ENCODE measurements around the gene TENM3.

TENM3 gene

GRCh38 chr4:182320580-182320979, 77.4 kb downstream of the TENM3 start:
- POLR2A ChIA-PET (ENCODE audit: low non-redundant PET) = no interaction called here
- CTCF ChIA-PET = interaction anchor here (0.7 kb wide), 1 partner anchor 134 kb away, joined by 3 read pairs; no protein-coding TSS in a partner anchor
- no peak overlapping the region for H3K27ac ChIP-seq
- no peak for TF ChIP-seq CTCF (conservative IDR thresholded peaks at IDR 0.05; ENCODE audit: low read depth)
- DNase-seq (ENCODE audit: low spot score) = no peak

- TF ChIP-seq CTCF (conservative IDR thresholded peaks at IDR 0.05; ENCODE audit: low read depth) = no peak
- ChIA-PET POLR2A (ENCODE audit: low non-redundant PET) (no interaction called here), CTCF (no interaction called here)
- H3K27ac ChIP-seq = no peak overlapping the region
- DNase-seq (ENCODE audit: low spot score) = no peak
Measured at GRCh38 chr4:182324282-182324681, 81.1 kb downstream of the TENM3 start.

GRCh38 chr4:182325397-182325796, 82.2 kb downstream of the TENM3 start:
- ChIA-PET CTCF (no interaction called here), POLR2A (ENCODE audit: low non-redundant PET) (no interaction called here)
- no peak for TF ChIP-seq CTCF (conservative IDR thresholded peaks at IDR 0.05; ENCODE audit: low read depth)
- no peak for DNase-seq (ENCODE audit: low spot score)
- no peak overlapping the region for H3K27ac ChIP-seq

- no peak for TF ChIP-seq CTCF (conservative IDR thresholded peaks at IDR 0.05; ENCODE audit: low read depth)
- ChIA-PET CTCF (interaction anchor here (0.6 kb wide), 1 partner anchor 269 kb away, joined by 5 read pairs; no protein-coding TSS in a partner anchor), POLR2A (ENCODE audit: low non-redundant PET) (no interaction called here)
- H3K27ac ChIP-seq = no peak overlapping the region
- no peak for DNase-seq (ENCODE audit: low spot score)
Measured at GRCh38 chr4:182325848-182326255, 82.7 kb downstream of the TENM3 start.

GRCh38 chr4:182328505-182328904, 85.3 kb downstream of the TENM3 start:
- POLR2A ChIA-PET (ENCODE audit: low non-redundant PET) = no interaction called here
- TF ChIP-seq CTCF (conservative IDR thresholded peaks at IDR 0.05; ENCODE audit: low read depth) = no peak
- DNase-seq (ENCODE audit: low spot score) = no peak
- H3K27ac ChIP-seq = no peak overlapping the region
- CTCF ChIA-PET = no interaction called here

- CTCF ChIA-PET = no interaction called here
- no peak for DNase-seq (ENCODE audit: low spot score)
Measured at GRCh38 chr4:182337366-182337765, 94.2 kb downstream of the TENM3 start.

More at GRCh38 chr4:182337366-182337765, 94.2 kb downstream of the TENM3 start:
- POLR2A ChIA-PET (ENCODE audit: low non-redundant PET) = no interaction called here
- no peak for TF ChIP-seq CTCF (conservative IDR thresholded peaks at IDR 0.05; ENCODE audit: low read depth)
- H3K27ac ChIP-seq = no peak overlapping the region

Measured in RWPE1 (cell line).